GM19240 (cell line): ENCODE measurements around the gene PHYHD1.

Source experiments
- DNase-seq: peaks from one replicate; pipeline ENCODE4 v3.0.0; 2011; ENCODE audit warnings: low spot score; ENCODE audit not compliant: insufficient read length

PHYHD1 gene

GRCh38 chr9:128901379-128901778, 19.4 kb upstream of the PHYHD1 start:
- no peak for DNase-seq

DNA sequence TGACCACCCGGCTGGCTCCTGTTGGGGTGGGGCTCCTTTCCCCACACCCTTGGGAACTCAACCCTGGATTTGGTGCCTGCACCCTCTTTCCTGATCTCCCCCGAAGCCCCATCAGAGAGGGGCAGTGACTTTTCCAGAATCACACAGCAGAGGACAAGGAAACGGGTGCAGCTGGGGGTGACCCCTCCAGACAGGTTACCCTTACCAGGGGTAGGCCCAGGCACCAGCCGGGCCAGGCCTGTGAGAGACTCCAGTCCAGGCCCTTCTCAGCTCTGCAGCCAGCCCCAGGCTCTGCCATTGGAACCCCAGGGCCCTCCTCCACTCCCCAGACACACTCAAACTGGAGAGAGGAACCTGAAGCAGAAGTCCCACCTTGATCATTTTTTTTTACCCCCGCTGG, 19.0 kb upstream of the PHYHD1 start:
- no peak for DNase-seq

GRCh38 chr9:128902351-128903078, 18.3 kb upstream of the PHYHD1 start:
- peak; percentile 78 for DNase-seq

GRCh38 chr9:128903079-128903461, 17.7 kb upstream of the PHYHD1 start:
- no peak for DNase-seq

GRCh38 chr9:128903871-128904620, 16.7 kb upstream of the PHYHD1 start:
- no peak for DNase-seq

GRCh38 chr9:128905964-128906363, 14.8 kb upstream of the PHYHD1 start:
- no peak for DNase-seq

DNA sequence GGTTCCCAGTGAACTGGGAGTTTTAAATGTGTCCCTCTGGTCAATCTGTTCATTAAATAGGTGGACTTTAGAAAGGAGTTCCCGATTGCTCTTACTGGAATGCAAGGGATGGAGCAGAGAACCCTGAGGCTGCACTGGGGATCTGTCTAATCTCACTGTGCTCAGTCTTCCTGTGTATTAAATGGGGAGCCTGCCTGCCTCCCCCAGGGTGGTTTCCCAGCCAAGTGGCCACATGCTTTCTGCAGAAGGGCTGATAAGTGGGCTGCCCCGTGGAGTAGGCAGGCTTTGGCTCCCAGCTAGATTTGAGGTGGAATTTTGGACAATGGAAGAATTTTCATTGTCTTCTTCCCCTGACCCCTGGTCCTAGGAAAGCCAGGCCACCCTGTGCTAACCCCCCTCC, 14.0 kb upstream of the PHYHD1 start:
- no peak for DNase-seq

DNA sequence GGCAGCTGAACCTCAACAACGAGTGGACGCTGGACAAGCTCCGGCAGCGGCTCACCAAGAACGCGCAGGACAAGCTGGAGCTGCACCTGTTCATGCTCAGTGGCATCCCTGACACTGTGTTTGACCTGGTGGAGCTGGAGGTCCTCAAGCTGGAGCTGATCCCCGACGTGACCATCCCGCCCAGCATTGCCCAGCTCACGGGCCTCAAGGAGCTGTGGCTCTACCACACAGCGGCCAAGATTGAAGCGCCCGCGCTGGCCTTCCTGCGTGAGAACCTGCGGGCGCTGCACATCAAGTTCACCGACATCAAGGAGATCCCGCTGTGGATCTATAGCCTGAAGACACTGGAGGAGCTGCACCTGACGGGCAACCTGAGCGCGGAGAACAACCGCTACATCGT, 12.4 kb upstream of the PHYHD1 start:
- no peak for DNase-seq

- no peak for DNase-seq
Measured at GRCh38 chr9:128909859-128910258, 10.9 kb upstream of the PHYHD1 start.

- no peak for DNase-seq
Measured at GRCh38 chr9:128910906-128911305, 9.9 kb upstream of the PHYHD1 start.

GRCh38 chr9:128911529-128912035, 9.2 kb upstream of the PHYHD1 start:
- no peak for DNase-seq

DNA sequence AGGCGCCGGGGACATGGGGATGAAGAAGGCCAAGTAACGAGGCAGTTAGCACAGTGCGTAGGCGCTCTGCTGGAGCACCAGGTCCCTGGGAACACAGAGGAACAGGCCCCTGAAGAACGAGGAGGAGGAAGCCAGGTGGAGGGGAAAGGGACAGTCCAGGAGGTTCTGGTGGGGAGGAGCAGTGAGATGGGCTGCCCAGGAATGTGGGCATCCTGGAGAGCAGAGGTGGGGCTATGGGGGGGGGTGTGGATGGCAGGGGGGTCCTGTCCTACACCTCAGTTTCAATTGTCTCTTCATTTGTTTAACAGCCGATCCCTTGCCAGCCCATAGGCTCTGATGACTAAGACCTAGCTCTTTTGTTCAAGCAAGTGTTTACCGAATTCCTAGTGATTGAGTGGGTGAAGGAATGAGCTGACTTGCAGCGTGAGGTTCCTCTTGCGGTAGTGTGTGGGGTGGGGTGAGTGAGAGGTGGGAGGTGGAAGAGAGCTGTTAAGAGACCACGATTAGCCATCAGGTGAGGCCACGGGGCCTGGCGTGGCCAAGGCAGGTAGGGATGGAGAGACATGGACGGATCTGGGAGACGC, 8.4 kb upstream of the PHYHD1 start:
- no peak for DNase-seq

DNA sequence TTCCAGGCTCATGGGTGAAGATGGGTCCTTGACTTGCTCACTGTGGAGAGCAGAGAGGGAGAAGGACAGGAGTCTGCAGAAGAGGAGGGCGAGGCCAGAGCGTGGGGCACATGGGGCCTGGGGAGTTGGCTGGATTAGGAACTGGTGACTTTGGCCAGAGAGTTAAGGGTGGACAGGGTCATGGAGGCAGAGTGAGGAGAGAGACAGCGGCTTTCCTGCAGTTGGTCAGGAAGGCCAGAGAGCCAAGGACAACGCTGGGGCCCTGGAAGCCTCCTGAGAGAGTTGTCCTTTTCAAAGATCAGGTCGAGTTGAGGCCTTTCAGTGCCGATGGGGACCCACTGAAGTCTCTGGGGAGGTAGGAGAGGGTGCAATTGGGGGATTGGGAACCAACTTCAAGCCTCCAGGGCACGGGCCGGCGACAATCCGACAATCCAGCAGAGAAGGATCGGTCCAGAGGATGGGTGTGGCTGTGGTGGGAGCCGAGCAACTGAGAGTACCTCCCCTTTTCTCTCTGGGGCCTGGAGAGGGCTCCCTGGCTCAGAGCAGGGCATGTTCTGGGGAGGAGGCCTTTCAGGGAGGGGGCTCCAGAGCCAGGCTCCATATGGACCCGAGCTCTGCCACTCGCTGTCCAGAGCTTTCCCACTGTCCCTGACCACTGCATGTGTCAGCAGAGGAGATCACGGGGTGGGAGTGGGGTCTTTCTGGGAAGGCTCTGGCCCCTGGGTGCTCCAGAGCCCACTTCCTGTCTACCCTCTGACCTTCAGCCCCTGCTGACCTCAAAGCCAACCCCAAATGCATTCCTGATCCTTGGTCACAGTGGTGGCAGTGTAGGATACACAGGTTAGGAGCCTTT, 7.5 kb upstream of the PHYHD1 start:
- DNase-seq: no peak

DNA sequence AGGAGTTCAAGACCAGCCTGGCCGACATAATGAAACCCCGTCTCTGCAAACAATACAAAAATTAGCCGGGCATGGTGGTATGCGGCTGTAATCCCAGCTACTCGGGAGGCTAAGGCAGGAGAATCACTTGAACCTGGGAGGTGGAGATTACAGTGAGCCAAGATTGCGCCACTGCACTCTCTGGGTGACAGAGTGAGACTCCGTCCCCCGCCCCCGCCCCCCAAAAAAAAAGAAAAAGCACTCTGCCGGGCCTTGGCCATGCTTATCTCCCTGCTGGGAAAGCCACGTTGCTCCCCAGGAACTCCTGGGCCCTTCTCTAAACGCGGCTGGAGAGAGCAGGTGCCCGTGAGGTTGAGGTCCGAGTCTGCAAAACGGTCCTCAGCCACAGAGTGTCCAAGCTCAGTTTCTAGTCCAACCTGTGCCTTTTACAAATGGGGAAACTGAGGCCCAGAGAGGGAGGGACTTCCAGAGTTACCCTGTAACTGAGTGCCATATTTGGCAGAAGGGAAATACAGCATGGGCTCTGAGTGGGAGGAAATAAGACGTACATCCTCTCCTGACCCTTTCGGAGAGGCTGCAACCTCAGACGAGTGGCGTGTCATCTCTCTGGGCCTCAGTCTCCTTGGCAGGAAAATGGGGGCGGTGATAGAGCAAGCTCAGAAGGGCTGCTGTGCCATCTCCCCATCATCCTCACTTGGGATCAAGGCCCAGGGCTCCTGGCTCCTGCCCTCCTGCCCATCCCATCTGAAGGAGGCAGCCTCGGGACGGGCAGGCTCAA, 6.6 kb upstream of the PHYHD1 start:
- no peak for DNase-seq

- no peak for DNase-seq
Measured at GRCh38 chr9:128916204-128916603, 4.6 kb upstream of the PHYHD1 start.

GRCh38 chr9:128916745-128917144, 4.0 kb upstream of the PHYHD1 start:
- DNase-seq: no peak

DNA sequence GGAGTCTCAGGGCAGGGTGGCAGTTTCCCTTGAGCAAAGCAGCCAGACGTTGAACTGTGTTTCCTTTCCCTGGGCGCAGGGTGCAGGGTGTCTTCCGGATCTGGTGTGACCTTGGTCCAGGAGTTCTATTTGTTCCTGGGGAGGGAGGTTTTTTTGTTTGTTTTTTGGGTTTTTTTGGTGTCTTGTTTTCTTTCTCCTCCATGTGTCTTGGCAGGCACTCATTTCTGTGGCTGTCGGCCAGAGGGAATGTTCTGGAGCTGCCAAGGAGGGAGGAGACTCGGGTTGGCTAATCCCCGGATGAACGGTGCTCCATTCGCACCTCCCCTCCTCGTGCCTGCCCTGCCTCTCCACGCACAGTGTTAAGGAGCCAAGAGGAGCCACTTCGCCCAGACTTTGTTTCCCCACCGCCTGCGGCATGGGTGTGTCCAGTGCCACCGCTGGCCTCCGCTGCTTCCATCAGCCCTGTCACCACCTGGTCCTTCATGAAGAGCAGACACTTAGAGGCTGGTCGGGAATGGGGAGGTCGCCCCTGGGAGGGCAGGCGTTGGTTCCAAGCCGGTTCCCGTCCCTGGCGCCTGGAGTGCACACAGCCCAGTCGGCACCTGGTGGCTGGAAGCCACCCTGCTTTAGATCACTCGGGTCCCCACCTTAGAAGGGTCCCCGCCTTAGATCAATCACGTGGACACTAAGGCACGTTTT, 3.5 kb upstream of the PHYHD1 start:
- no peak for DNase-seq

- DNase-seq: no peak
Measured at GRCh38 chr9:128918921-128919320, 1.9 kb upstream of the PHYHD1 start.

DNA sequence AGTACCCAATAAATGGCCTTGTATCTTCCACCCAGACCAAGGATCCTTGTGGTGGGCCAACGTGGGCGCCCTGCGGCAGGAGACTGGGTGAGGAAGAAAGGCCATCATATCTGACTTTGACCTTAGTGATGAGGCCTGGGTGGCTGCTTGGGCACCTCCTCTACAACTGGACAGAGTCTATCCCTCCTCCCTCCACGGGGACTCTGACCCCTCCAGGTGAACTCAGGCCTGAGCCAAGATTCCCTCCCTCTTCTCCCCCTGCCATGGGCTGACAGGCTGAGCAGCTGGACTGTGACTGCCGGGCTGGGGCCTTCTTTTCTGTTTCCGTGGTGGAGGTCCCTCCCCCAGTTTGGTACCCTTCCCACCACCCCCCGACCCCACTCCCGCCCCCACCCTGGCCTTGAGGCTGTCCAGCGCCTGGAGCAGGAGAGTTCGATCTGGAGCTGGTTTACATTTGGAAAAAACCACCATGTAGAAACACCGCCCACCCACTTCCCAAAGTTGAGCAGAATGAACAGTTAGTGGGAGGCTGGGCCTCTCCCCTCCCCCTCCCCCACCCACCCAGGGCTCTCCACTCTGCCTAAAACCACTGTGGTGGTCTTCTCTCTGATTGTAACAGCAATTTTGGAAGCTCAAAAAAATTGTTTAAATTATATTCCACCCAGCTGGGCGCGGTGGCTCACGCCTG, 1.2 kb upstream of the PHYHD1 start:
- DNase-seq: no peak
